AG20443 (cell line): ENCODE data around the gene DCTN1.

ENCODE experiments used
- DNase-seq: peaks from one replicate; pipeline ENCODE4 v3.0.0; 2012; ENCODE audit warnings: low spot score, mixed read lengths

DCTN1 gene

DNA sequence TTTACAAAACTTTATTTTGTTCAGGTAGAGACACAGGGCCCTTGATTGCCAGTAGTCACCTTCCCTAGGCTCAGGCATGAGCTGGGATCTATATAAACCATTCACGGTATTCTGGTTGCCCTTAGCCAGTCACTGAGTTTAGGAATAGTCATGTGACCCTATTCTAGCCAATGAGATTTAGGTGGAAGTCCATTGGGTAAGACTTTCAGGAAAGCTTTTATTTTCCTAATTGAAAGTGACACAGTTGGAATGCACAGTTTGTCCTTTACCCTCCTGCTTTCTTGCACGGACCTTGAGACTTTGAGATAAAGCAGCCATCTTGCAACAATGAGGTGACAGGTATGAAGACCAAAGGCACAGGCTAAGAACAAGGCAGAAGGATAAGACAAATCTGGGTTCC, 58.4 kb downstream of the DCTN1 start:
- DNase-seq, result no peak

DNA sequence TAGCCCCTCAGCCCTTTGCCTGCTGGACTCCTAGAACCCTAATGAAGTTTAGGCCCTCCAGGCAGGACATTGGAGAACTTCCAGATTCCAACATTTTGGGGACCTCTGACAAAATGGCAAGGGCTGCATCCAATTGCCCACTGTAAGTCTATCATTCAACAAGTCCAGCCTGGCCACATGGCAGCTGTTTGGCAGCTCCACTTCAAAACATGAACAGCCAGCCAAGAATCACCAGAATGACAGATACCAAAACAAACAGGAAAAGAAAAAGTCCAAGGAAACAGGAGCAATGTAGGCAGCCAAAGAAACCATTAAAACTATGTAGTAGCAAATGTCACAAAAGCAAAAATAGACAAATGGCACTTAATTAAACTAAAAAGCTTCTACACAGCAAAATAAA, 62.4 kb downstream of the DCTN1 start:
- DNase-seq, result no peak

DNA sequence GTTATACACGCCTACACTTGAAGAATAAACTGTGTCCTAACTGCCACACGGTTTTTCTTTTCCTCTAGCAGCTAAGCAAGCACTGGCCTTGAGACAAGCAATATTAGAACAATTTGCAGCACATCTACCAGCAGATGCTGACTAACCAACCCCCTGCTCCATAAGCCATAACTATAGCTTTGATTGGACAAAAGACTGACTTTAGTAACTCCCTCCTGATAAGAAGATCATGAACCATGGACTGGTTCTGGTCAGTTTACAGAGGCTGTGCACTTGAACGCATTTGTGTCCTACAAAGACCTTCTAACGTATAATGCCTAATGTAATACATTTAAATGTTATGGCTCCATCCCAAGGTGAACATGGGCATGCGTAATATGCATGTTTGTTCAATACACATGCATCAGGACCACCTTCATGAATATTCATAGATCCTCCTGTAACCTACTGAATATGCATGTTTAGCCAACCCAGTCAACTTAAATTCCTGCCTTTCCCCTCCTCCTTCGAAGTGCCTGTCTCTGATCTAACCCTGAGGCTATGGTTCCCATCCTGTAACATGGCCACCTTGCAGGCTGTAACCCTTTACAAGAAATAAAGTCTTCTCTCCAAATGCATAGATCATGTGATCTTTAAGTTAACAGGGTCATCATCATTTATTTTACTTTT, 63.4 kb downstream of the DCTN1 start:
- no peak for DNase-seq

DNA sequence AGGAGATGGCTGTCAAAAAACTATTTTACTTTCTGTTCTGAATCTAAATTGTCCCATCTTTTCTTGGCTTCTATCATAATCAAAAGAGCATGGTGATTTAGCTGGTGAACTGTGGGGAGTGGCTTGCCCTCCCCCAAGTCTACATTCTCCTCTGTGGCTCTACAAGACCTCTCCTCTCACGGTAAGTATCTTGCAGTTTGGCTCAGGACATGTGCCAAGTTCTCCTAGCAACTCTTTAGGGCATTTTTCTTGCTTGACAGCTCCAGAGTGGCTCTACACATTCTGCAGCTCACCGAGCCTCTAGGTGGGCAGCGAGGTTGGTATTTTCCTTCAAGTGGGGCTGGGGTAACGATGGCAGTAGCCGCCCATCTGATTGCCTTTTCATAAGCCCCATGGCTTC, 66.0 kb downstream of the DCTN1 start:
- no peak for DNase-seq

DNA sequence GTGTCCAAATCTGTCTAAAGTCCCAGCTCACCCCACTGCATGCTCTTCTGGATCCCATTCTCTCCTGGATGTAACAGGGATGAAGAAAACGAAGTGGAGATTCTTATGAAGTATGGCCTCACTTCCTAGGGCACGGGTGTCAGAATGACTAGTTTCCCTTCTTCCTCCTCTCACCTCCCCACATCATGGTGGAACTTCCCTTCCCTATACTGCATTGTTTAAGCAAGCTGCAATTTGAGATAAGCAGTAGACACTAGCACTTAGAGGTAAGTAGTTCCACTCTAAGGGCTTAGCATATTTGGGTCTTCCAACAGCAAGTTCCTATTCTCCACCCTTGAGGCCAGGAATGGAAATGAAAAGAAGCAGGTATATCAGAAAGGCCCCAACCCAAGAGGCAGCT, 66.6 kb downstream of the DCTN1 start:
- no peak for DNase-seq

DNA sequence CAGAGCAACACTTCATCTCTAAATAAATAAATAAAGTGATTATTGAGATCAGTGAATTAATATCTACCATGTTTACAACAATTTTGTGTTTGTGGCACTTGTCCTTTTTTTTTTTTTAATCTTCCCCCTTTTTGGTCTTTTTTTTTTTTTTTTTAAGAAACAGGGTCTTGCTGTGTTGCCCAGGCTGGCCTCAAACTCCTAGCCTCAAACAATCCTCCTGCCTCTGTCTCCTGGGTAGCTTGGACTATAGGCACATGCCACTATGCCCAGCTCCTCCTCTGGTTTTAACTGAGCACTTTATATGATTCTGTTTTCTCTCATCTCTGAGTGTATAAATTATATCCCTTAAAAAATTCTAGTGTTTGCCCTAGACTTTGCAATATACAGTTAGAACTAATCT, 67.2 kb downstream of the DCTN1 start:
- DNase-seq, result no peak
